Measurements from ENCODE around the gene HLA-DQA1. TPM values are rescaled to one million over a fixed set of nuclear protein-coding genes. Genes with fewer than 3 reads are reported as not detected.

The HLA-DQA1 gene
- total RNA-seq, 1 experiment from 2014 or later: not detected

DNA sequence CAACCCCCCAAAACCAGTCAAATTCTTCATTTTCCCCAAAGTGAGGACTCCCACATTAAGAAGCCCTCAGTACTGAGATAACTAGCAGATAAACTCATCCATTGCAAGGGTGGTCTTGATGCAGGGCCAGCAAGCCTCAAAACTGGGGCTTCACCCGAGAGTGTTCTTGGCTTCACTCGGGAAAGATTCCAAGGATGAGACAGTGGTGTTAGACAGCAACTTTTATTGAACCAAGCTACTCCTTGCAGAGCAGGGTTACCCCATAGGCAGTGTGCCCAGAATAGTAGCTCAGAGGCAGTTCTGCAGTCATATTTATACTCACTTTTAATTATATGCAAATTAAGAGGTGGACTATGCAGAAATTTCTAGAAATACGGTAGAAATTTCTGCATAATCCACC is 15.8 kb upstream of the HLA-DQA1 start:
- CTCF ChIA-PET: no interaction called here
- TF ChIP-seq EZH2 (IDR thresholded peaks at IDR 0.05; ENCODE audit: low read depth): no peak
- TF ChIP-seq, protein P1, sequence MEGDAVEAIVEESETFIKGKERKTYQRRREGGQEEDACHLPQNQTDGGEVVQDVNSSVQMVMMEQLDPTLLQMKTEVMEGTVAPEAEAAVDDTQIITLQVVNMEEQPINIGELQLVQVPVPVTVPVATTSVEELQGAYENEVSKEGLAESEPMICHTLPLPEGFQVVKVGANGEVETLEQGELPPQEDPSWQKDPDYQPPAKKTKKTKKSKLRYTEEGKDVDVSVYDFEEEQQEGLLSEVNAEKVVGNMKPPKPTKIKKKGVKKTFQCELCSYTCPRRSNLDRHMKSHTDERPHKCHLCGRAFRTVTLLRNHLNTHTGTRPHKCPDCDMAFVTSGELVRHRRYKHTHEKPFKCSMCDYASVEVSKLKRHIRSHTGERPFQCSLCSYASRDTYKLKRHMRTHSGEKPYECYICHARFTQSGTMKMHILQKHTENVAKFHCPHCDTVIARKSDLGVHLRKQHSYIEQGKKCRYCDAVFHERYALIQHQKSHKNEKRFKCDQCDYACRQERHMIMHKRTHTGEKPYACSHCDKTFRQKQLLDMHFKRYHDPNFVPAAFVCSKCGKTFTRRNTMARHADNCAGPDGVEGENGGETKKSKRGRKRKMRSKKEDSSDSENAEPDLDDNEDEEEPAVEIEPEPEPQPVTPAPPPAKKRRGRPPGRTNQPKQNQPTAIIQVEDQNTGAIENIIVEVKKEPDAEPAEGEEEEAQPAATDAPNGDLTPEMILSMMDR (conservative IDR thresholded peaks at IDR 0.05): no peak

DNA sequence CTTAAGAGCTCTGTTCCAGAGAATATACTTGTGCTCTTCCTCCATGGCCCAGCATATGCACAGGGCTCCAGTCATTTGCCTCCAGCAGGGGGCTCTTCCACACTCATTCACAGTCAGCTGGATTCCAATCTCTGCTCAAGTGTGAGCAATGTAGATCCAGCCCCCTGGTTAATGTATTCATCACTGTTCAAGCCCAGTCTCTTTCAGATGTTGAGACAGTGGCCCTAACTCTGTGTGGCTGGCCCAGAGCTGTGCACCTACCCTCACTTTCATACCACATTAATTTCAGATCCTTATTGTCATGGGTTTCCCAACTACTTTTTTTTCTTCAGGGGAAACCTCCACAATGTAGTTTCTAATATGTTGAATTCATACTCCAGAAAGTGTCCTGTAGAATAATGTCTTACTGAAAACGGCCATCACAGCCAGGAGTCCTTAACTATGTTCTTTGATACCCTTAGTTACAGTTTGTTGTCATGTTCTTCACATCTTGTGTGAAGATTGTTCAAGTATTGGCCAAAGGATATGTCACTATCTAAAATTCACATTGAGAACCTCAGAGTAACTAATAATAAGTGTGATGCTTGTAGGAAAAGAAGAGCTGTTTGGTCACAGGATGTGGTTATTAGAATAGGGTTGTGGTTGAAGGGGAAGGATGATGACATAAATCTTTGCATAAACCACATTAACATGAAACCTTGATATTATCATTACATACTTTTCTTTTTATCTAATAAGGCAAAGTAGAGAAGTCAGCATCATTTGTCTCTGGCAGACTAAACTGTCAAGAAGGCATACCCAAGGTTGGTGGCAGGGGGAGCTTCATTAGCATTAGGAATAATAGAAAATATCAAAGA is 14.4 kb upstream of the HLA-DQA1 start:
- no peak overlapping the region for H3K27ac ChIP-seq
- H3K36me3 ChIP-seq (ENCODE audit: low read depth): no peaks in the 10 kb centered on the region
- no peaks in the 10 kb centered on the region for H4K20me1 ChIP-seq (ENCODE audit: insufficient read depth)
- H3F3A ChIP-seq (ENCODE audit: insufficient read depth, low read depth): no peaks in the 10 kb centered on the region
- no peaks in the 10 kb centered on the region for H3K4me1 ChIP-seq (replicated peaks; ENCODE audit: insufficient read depth)
- H3K79me2 ChIP-seq (ENCODE audit: low read depth): no peaks in the 10 kb centered on the region
- no peak overlapping the region for H2AFZ ChIP-seq
- no TSS peak for BruUV-seq (replicated peaks)
- no peak overlapping the region for H3K4me2 ChIP-seq
- TF ChIP-seq EZH2 (IDR thresholded peaks at IDR 0.05; ENCODE audit: low read depth): no peak
- TF ChIP-seq, protein P1 (conservative IDR thresholded peaks at IDR 0.05): peak; percentile 55
- peak in 1 of 2 experiments; percentile 9 for DNase-seq
- H3K9me3 ChIP-seq (ENCODE audit: insufficient read depth, low read depth): no peaks in the 10 kb centered on the region
- no peaks in the 10 kb centered on the region for H3K9me2 ChIP-seq (ENCODE audit: insufficient read depth)
- H3K4me3 ChIP-seq: no peak overlapping the region
- no peaks in the 10 kb centered on the region for H3K27me3 ChIP-seq (ENCODE audit: insufficient read depth, low read depth)
- ChIA-PET CTCF (interaction anchor here (0.7 kb wide), 1 partner anchor 69 kb away, joined by 3 read pairs; no protein-coding TSS in a partner anchor), POLR2A (ENCODE audit: unreplicated experiment) (no interaction called here)
- intact Hi-C loops (cut with micrococcal nuclease; ENCODE audit: unreplicated experiment): no loop called here

More for the DNA sequence above, 15.8 kb upstream of the HLA-DQA1 start:
- no peak overlapping the region for H2AFZ ChIP-seq
- POLR2A ChIA-PET (ENCODE audit: unreplicated experiment): no interaction called here
- BruUV-seq (replicated peaks): no TSS peak
- H3K27me3 ChIP-seq (ENCODE audit: insufficient read depth, low read depth): no peaks in the 10 kb centered on the region
- H4K20me1 ChIP-seq (ENCODE audit: insufficient read depth): no peaks in the 10 kb centered on the region
- H3F3A ChIP-seq (ENCODE audit: insufficient read depth, low read depth): no peaks in the 10 kb centered on the region
- intact Hi-C loops (cut with micrococcal nuclease; ENCODE audit: unreplicated experiment): no loop called here
- H3K27ac ChIP-seq: no peak overlapping the region
- no peak overlapping the region for H3K4me3 ChIP-seq
- no peaks in the 10 kb centered on the region for H3K79me2 ChIP-seq (ENCODE audit: low read depth)
- no peaks in the 10 kb centered on the region for H3K4me1 ChIP-seq (replicated peaks; ENCODE audit: insufficient read depth)
- no peak for DNase-seq
- no peaks in the 10 kb centered on the region for H3K9me2 ChIP-seq (ENCODE audit: insufficient read depth)
- H3K9me3 ChIP-seq (ENCODE audit: insufficient read depth, low read depth): no peaks in the 10 kb centered on the region
- no peak overlapping the region for H3K4me2 ChIP-seq
- H3K36me3 ChIP-seq (ENCODE audit: low read depth): no peaks in the 10 kb centered on the region

DNA sequence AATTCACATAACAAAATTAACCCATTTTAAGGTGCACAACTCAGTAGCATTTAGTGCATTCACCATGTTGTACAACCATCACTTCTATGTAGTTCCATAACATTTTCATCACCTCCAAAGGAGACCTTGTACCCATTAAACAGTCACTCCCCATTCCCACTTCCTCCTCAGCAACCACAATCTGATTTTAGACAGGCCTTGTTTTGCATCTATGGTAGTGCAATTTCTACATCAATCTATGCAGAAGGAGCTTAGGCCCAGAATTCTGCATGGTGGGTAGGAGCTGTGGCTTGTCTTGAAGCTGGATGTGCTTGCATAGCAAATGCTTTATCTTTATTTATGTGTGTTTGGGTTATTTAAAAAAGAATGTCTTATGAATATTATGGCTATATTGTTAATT is 13.5 kb upstream of the HLA-DQA1 start:
- no peak overlapping the region for H3K27ac ChIP-seq
- no peak for DNase-seq
- no peak overlapping the region for H3K4me2 ChIP-seq
- no peaks in the 10 kb centered on the region for H4K20me1 ChIP-seq (ENCODE audit: insufficient read depth)
- H3K27me3 ChIP-seq (ENCODE audit: insufficient read depth, low read depth): no peaks in the 10 kb centered on the region
- BruUV-seq (replicated peaks): no TSS peak
- H3K36me3 ChIP-seq (ENCODE audit: low read depth): no peaks in the 10 kb centered on the region
- no peaks in the 10 kb centered on the region for H3K79me2 ChIP-seq (ENCODE audit: low read depth)
- no peaks in the 10 kb centered on the region for H3F3A ChIP-seq (ENCODE audit: insufficient read depth, low read depth)
- no peaks in the 10 kb centered on the region for H3K9me3 ChIP-seq (ENCODE audit: insufficient read depth, low read depth)
- intact Hi-C loops (cut with micrococcal nuclease; ENCODE audit: unreplicated experiment): no loop called here
- H3K4me1 ChIP-seq (replicated peaks; ENCODE audit: insufficient read depth): no peaks in the 10 kb centered on the region
- H2AFZ ChIP-seq: no peak overlapping the region
- CTCF ChIA-PET: no interaction called here
- no peak for TF ChIP-seq EZH2 (IDR thresholded peaks at IDR 0.05; ENCODE audit: low read depth)
- TF ChIP-seq, protein P1 (conservative IDR thresholded peaks at IDR 0.05): no peak
- H3K4me3 ChIP-seq: no peak overlapping the region
- H3K9me2 ChIP-seq (ENCODE audit: insufficient read depth): no peaks in the 10 kb centered on the region
- POLR2A ChIA-PET (ENCODE audit: unreplicated experiment): no interaction called here

All from PC-9 (cell line).